ENCODE data around the gene ATP6V0E1. TPM values are rescaled to one million over a fixed set of nuclear protein-coding genes. Genes with fewer than 3 reads are reported as not detected.

ATP6V0E1 gene
- total and polyA plus RNA-seq, 2 of the 8 experiments (the other 6 are each of a cell fraction or from before 2014, with no cell fraction given) = 108 to 134 TPM

GRCh38 chr5:172953776-172954675, 29.5 kb upstream of the ATP6V0E1 start (continued):
- TF ChIP-seq TEAD4 (IDR thresholded peaks at IDR 0.05; ENCODE audit: low read depth, low read length) (no peak), GABPA (IDR thresholded peaks at IDR 0.05; ENCODE audit: borderline replicate concordance, insufficient read depth, low read length) (no peak), MAFK (IDR thresholded peaks at IDR 0.05; ENCODE audit: low read depth, low read length) (no peak), SIX5 (IDR thresholded peaks at IDR 0.05; ENCODE audit: low read depth, low read length) (no peak), RNF2 (IDR thresholded peaks at IDR 0.05; ENCODE audit: borderline replicate concordance, low read depth, low read length, missing control alignments, poor library complexity, severe bottlenecking) (no peak)
